Muscle of back (tissue), 11 donors: Measurements from ENCODE around the gene UCHL1. TPM values are rescaled to one million over a fixed set of nuclear protein-coding genes. Genes with fewer than 3 reads are reported as not detected.
A peak's percentile ranks its signal among the peaks of the same experiment; 100 is the strongest.
"Not testable (repeated sequence)": the region's sequence is repeated elsewhere in the genome, so short reads cannot be mapped to it uniquely, and the experiment has no call there.

Source experiments
- DNase-seq, 3 donors: peaks; one replicate each; pipeline versions ENCODE4 v3.0.0 to v3.0.0-alpha.2; 2013
- polyA plus RNA-seq, 10 donors: library from polyadenylated mRNA; unstranded; fragments of 120-200 nt; gene quantifications; one replicate each; pipeline ENCODE4 v1.2.1, GENCODE V29; 2013; ENCODE audit not compliant: insufficient read length in 10 of 10

The UCHL1 gene
- polyA plus RNA-seq, 10 donors: 14.6 to 28.8 (median 20.8) TPM

DNA sequence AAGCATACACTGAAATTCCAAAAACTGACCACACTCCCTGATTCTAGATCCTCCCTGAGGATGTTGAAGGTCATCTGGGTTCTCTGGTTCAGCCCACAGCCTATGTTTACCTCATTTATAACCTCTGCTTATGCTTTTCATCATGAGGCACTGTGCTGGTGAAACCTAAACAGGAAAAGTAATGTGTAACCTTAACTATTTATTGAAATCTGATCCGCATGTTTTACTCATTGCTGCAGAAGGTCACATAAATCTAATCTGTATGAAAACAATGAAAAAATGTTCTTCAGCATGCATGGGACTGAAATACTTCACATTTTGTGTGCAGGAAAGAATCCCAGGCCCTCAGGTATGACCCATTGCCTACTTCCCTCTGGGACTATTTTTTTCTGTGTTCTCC is 30.3 kb downstream of the UCHL1 start:
- no peak for DNase-seq

DNA sequence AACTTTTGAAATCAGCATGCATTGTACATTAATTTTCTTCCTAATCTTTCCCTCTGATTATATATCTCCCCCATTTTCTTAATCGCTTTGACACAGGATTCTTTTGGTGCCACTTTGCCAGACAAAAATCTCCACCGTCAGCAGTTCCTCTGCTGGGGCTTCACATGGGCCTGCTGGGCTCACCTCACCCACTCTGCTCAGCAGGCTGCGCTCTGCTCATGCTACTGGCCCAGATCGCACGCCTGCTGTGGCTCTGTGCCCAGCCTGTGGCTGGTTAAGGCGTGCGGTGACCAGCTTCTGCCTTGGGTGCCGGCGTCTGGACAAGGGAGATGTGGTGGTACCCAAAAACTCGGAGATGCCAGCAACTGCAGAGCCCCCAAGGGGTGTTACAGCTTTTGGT is 31.1 kb downstream of the UCHL1 start:
- DNase-seq: no peak

DNA sequence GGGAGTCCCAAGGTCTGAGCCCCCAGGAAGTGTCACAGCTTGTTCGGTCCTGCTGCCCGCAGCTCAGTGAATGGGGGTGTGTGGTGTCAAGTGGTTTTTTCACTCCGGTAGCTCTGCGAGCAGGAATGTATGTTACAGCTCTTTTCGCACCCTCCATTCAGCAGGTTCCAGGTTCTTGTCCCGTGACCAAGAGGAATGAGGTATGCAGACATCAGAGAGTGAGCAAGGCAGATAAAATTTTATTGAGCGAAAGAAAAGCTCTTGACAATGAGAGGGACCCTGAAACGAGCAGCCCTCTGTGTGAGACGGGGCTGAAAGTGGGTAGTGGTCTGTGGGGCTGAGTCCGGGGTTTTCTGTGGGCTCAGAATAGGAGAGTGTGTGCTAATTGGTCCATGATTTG is 31.5 kb downstream of the UCHL1 start:
- no peak for DNase-seq

DNA sequence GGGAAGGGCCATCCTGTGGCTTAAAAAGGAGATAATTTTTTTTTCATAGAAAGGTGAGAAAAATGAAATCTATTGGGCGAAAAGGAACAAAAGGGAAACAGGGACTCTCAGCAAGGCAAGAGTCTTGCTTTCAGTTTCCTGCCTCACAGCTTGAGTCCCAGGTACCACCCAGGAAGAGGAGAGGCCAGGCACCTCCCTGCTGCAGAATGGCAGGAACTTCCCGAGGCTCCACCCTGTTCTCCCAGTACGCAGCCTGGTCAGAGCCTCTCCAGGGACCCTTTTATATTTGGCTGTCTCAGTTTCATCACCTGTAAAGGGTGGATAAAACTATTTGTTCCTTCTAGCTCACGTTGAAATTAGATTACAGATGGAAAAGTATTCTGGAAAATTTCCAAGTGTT is 33.8 kb downstream of the UCHL1 start:
- DNase-seq: no peak

DNA sequence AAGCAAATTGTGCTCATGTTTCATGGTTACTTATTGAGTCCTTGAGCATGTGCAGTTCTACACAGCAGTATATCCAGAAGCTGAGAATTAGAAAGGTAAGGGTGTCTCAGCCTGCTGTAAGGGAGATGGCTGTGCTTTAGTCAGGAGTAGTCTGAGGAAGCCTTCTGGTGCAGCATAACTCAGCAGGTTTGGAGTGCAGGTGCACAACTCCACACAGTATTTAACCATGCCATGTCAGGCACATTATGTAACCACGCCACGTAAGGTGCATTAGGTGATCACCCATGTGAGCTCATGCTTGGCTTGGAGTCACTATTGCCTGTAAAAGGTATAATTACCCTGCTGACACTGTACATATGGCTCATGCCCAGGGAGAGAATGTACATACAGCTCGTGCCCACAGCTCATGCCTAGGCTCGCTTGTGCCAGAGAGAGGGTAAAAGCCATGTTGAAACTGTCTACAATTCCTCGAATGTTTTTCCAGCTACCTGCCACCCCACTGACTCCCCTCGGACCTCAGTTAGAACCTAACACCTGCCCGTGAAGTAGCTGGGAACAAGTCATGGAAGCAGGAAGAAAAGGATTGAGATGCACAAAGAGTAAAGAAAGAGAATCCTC is 37.8 kb downstream of the UCHL1 start:
- DNase-seq: peak in 1 of 3 donors; percentile 21

DNA sequence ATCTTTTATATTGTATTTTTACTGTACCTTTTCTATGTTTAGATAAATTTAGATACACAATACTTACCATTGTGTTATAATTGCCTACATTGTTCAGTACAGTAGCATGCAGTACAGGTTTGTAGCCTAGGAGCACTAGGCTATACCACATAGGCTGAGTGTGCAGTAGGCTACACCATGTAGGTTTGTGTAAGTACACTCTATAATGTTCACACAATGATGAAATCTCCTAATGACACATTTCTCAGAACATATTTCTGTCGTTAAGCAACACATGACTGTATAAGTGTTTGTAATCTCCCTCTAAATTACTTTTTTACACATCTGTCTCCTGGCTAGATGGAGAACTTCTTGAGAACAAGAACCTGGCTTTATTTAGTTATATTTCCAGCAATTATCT is 40.3 kb downstream of the UCHL1 start:
- no peak for DNase-seq

DNA sequence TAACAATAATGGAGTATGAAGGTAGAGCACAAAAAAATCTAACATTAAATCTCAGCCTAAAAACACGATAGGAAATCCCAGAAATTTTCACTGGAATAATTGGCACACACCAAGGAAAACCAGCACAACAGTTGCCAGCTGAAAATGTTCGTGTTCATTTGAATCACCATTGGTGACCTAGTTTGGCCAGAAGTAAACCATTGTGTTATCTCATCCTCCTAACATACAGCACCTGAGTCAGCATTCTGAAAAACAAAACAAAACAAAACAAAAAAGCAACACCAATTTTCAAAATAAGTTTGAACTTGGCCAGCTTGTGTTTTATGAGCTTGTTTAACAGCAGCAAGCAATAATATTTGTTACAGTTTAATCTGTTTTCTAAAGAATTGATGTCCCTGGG is 41.1 kb downstream of the UCHL1 start:
- no peak for DNase-seq

DNA sequence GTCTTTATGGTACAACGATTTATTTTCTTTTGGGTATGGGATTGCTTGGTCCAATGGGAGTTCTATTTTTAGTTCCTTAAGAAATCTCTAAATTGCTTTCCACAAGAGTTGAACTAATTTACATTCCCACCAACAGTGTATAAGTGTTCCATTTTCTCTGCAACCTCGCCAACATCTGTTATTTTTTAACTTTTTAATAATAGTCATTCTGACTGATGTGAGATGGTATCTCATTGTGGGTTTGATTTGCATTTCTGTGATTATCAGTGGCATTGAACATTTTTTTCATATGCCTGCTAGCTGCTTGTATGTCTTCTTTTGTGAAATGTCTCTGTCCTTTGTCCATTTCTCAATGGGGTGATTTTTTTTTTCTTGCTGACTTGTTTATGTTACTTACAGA is 42.8 kb downstream of the UCHL1 start:
- DNase-seq: no peak

DNA sequence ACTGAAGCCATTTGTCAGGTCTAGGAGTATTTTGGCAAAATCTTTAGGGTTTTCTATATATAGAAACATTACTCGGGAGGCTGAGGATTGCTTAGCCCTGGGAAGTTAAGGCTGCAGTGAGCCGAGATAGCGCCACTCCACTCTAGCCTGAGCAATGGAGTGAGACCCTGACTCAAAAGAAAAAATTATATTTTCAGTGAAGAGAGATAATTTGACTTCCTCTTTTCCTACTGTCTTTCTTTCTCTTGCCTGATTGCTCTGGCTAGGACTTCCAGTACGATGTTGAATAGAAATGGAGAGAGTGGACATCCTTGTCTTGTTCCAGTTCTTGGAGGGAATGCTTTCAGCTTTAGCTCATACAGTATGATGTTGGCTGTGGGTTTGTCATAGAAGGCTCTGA is 44.4 kb downstream of the UCHL1 start:
- no peak for DNase-seq

DNA sequence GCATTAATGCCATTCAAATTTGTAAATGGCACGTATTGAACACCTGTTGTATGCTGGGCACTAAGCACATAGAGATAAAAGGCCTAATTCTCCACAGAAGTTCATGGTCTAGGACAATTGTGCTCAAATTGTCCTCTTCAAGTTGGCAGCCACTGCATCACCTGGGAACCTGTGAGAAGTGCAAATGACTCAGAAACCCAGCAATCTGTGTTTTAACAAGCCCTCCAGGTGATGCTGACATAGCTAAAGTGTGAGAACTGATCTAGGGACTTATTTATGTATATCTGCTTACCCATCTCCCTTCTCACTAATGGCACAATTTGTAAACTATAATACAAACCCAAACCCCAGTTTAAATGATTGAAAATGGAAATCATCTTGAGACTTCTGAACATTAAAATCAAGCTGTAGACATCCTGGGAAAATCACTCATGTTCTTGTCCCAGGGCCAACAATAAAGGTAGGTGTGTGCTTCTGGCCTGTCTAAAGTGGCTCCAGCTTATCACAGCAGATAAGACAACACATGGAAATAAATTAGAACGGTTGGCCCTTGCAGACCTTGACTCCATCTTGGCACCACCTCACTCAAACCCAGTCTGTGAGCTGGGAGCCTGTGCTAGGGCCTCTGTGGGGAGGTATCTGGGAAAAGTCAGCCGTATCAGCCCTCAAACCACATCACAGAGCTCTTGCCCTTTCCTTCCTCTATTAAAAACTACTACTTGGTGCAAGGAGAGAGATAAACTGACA is 46.8 kb downstream of the UCHL1 start:
- no peak for DNase-seq

DNA sequence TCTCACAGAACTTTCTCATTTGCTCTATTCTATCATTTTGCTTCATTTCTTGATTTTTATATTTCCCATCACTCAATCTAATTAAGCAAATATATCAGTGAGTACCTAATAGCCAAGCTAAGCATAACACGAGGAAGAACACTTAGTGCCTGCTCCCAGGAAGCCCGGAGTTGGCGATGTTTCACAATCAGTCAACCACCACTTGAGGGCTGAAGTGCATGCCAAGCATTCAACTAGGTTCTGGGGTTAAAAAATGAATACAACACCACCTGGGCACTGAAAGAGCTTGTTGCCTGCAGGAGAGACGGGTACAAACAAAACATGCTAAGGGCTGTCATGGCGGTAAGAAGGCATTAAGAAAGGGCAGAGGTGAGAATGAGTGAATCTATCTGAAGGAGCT is 47.5 kb downstream of the UCHL1 start:
- no peak for DNase-seq

DNA sequence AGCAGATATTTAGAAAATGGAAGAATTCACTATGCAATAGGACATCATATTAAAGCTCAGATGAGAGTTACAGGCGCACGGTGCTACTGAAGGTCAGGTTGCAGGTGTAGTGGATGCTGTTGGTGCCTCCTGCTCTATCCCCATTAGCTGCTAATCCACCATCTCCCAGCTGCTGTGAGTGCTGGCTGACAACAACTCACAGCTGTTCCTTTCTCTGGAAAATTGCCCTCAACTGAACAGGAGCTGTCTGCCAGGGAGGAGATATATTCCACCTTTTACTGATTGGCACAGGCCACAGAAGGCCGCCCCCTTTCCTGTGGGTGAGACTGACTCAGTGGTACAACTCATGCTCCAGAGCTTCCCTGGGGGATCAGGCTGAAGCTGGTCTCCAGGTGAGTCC is 48.7 kb downstream of the UCHL1 start:
- DNase-seq: peak; percentile 32 to 64 (median 45)

DNA sequence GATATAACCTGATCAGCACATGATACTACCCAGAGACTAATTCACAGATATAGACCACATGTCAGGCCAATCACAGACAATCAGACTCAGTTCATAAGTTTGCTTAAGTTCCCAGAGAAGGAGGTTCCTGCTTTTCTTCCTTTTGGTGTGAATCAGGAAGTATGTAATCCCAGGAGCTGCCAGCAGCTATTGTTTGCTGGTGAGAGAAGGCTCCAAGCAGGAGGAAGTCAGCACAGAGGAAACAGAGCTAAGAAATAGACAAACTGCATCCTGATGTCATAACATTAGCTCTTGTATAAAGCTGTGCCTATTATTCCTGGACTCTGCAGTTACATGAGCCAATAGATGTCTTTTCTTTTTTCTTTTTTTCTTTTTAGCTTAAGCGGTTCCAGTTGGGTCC is 50.9 kb downstream of the UCHL1 start:
- peak in 1 of 3 donors; percentile 15 for DNase-seq

DNA sequence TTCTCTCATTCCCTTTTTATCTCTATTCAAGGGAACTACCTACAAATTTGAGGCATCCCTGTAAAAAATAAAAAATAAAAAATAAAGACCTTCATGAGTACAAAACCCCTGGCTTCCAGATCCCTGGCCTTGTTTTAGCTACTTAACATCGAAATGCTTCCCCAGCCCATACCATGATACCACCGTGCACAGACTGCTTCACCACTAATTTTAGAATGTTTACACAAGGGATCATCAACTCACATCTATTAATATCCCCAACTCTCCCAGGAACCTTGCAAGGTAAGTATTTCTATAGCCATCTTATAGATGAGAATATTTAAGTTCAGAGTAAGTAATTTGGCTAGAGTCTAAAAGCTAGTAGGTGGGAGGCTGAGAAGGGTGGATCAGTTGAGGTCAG is 51.7 kb downstream of the UCHL1 start:
- DNase-seq: no peak

DNA sequence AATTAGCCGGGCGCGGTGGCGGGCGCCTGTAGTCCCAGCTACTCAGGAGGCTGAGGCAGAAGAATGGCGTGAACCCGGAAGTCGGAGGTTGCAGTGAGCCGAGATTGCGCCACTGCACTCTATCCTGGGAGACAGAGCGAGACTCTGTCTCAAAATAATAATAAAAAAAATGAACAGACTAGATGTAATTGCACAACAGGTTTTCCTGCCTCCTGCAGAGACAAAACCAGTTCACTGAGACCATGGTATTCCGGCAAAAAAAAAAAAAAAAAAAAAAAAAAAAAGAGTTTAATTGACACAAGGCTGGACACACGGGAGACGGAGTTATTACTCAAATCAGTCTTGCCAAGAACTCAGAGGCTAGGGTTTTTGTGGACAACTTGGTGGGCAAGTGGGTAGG is 58.7 kb downstream of the UCHL1 start:
- DNase-seq: not testable (repeated sequence)

DNA sequence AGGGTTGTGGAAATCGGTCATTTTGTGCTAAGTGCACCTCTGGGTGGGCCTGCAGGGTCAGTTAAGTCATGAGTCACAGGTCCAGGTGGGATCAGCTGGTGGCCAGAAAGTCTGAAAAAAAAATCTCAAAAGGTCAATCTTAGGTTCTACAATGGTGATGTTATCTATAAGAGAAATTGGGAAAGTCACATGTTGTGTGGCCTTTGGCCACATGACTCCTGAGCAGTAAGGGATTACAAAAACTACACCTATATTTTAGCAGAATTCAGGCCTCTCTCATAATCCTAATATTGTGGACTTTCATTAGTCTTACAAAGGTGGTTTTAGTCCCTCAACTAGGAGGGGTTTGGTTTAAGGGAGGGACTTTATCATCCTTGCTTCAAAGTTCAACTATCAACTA is 59.1 kb downstream of the UCHL1 start:
- DNase-seq: no peak

Other genes starting within 250 kb of the UCHL1 start
- gene APBB2, start 42.4 kb upstream of the UCHL1 start, polyA plus RNA-seq: 10 to 100 TPM; 29.5 to 55.5 (median 44.6) TPM